PC-3 (cell line): Measurements from ENCODE around the gene CACNA1E.

Experiments used
- CTCF ChIP-seq: fragments of 300-600 bp; sonication (generic); conservative IDR thresholded peaks from 2 replicates; pipeline ENCODE4 v1.5.1; 2017; ENCODE audit warnings: antibody characterized with exemption, low read depth, mild to moderate bottlenecking, low read length
- EZH2 ChIP-seq: fragments of 300-600 bp; sonication (generic); IDR thresholded peaks from one replicate; pipeline ENCODE4 v1.6.1; 2017; ENCODE audit warnings: antibody characterized with exemption, mild to moderate bottlenecking, low read length; ENCODE audit not compliant: unreplicated experiment
- EZH2phosphoT487 ChIP-seq: fragments of 300-600 bp; sonication (generic); IDR thresholded peaks from 2 replicates; pipeline ENCODE4 v1.6.1; 2018; ENCODE audit warnings: mild to moderate bottlenecking, antibody characterized with exemption, low read length, borderline replicate concordance

GRCh38 chr1:181558416-181558815, 75.1 kb downstream of the CACNA1E start:
- no peak for TF ChIP-seq CTCF
- no peak for TF ChIP-seq EZH2
- no peak for TF ChIP-seq EZH2phosphoT487
